HG02938 (cell line): ENCODE measurements around the gene GAL3ST3.
"Not testable (repeated sequence)": the region's sequence is repeated elsewhere in the genome, so short reads cannot be mapped to it uniquely, and the experiment has no call there.

ENCODE experiments used
- ATAC-seq: cut with Tn5 transposase; IDR thresholded peaks from one replicate; pipeline ENCODE4 v1.9.1; 2021; ENCODE audit warnings: mild to moderate bottlenecking, moderate library complexity; ENCODE audit not compliant: unreplicated experiment

Gene GAL3ST3

GRCh38 chr11:66048547-66049323 is at the start of gene GAL3ST3:
Gene GAL3ST3, minus strand, starts transcription at chr11:66049161. Its CDS starts 3,746 bp downstream, at chr11:66045415.
- ATAC-seq: no peak

- not testable (repeated sequence) for ATAC-seq
Measured at GRCh38 chr11:66092125-66092524, 43.2 kb upstream of the GAL3ST3 start.

GRCh38 chr11:66090288-66090687 is 41.3 kb upstream of the GAL3ST3 start:
- no peak for ATAC-seq

GRCh38 chr11:66089067-66089466 is 40.1 kb upstream of the GAL3ST3 start:
- no peak for ATAC-seq

- no peak for ATAC-seq
Measured at GRCh38 chr11:66087148-66087908, 38.4 kb upstream of the GAL3ST3 start.

- ATAC-seq: no peak
Measured at GRCh38 chr11:66084821-66085475, 36.0 kb upstream of the GAL3ST3 start.

GRCh38 chr11:66083767-66084166 is 34.8 kb upstream of the GAL3ST3 start:
- ATAC-seq: no peak

GRCh38 chr11:66082946-66083698 is 34.2 kb upstream of the GAL3ST3 start:
- no peak for ATAC-seq

GRCh38 chr11:66081505-66081904 is 32.5 kb upstream of the GAL3ST3 start:
- no peak for ATAC-seq

GRCh38 chr11:66080055-66080817 is 31.3 kb upstream of the GAL3ST3 start:
- ATAC-seq: no peak

GRCh38 chr11:66078949-66079348 is 30.0 kb upstream of the GAL3ST3 start:
- not testable (repeated sequence) for ATAC-seq

GRCh38 chr11:66077927-66078326 is 29.0 kb upstream of the GAL3ST3 start:
- ATAC-seq: no peak

- no peak for ATAC-seq
Measured at GRCh38 chr11:66076561-66076960, 27.6 kb upstream of the GAL3ST3 start.

- ATAC-seq: no peak
Measured at GRCh38 chr11:66075273-66075672, 26.3 kb upstream of the GAL3ST3 start.

GRCh38 chr11:66073669-66074068 is 24.7 kb upstream of the GAL3ST3 start:
- no peak for ATAC-seq

- ATAC-seq: no peak
Measured at GRCh38 chr11:66072518-66072917, 23.6 kb upstream of the GAL3ST3 start.

- ATAC-seq: no peak
Measured at GRCh38 chr11:66072081-66072480, 23.1 kb upstream of the GAL3ST3 start.

- ATAC-seq: no peak
Measured at GRCh38 chr11:66071381-66071801, 22.4 kb upstream of the GAL3ST3 start.

GRCh38 chr11:66070604-66071380 is 21.8 kb upstream of the GAL3ST3 start:
- no peak for ATAC-seq
